DOHH2 (cell line): Measurements from ENCODE around the gene LBX1.

ENCODE experiments used
- CTCF ChIP-seq: fragments of 200-600 bp; sonication (generic); IDR thresholded peaks from one replicate; pipeline ENCODE4 v1.5.1; 2014; ENCODE audit warnings: antibody characterized with exemption, mild to moderate bottlenecking, low read depth, low read length; ENCODE audit not compliant: poor library complexity, severe bottlenecking
- EZH2phosphoT487 ChIP-seq: fragments of 200-600 bp; sonication (generic); IDR thresholded peaks from 2 replicates; pipeline ENCODE4 v1.6.1; 2017; ENCODE audit warnings: borderline replicate concordance, mild to moderate bottlenecking, antibody characterized with exemption, low read length, moderate library complexity, mixed read lengths

GRCh38 chr10:101217044-101217425 is 12.2 kb downstream of the LBX1 start:
- TF ChIP-seq CTCF (no peak), EZH2phosphoT487 (no peak)
